IPS-20b (cell line): ENCODE data around the gene IL31.
A peak's percentile ranks its signal among the peaks of the same experiment; 100 is the strongest.

Experiments
- H3K27ac ChIP-seq: one replicate; pipeline ENCODE4 v1.5.1; 2013; ENCODE audit warnings: low read length
- H3K27me3 ChIP-seq: 2 replicates; pipeline ENCODE4 v1.6.1; 2013; ENCODE audit warnings: mild to moderate bottlenecking, low read length, inconsistent platforms; ENCODE audit not compliant: insufficient read depth
- H3K36me3 ChIP-seq: 2 replicates; pipeline ENCODE4 v1.6.1; 2013; ENCODE audit warnings: low read depth, mild to moderate bottlenecking, inconsistent platforms, low read length, moderate library complexity; ENCODE audit not compliant: insufficient read depth
- H3K4me1 ChIP-seq: 2 replicates; pipeline ENCODE4 v1.6.1; 2013; ENCODE audit warnings: mild to moderate bottlenecking, control low read depth, inconsistent platforms, low read length, moderate library complexity; ENCODE audit not compliant: insufficient read depth
- H3K4me3 ChIP-seq: 2 replicates; pipeline ENCODE4 v1.5.1; 2013; ENCODE audit warnings: mild to moderate bottlenecking, low read length, inconsistent platforms
- H3K9ac ChIP-seq: 2 replicates; pipeline ENCODE4 v1.6.1; 2013; ENCODE audit warnings: low read depth, mild to moderate bottlenecking, inconsistent platforms, low read length, moderate library complexity
- H3K9me3 ChIP-seq: 2 replicates; pipeline ENCODE4 v1.6.1; 2013; ENCODE audit warnings: mild to moderate bottlenecking, low read depth, low read length, inconsistent platforms; ENCODE audit not compliant: insufficient read depth

The IL31 gene

GRCh38 chr12:122174155-122174845, at the start of gene IL31:
Gene IL31 (minus strand): TSS chr12:122174221. CDS start chr12:122174172, 49 bp downstream.
- no peaks in the 10 kb centered on the region for H3K36me3 ChIP-seq
- H3K27me3 ChIP-seq: no peaks in the 10 kb centered on the region
- H3K4me3 ChIP-seq: no peak within 1 kb of the TSS
- H3K4me1 ChIP-seq: no peaks in the 10 kb centered on the region
- no peaks in the 10 kb centered on the region for H3K9me3 ChIP-seq
- no peak within 1 kb of the TSS for H3K9ac ChIP-seq
- H3K27ac ChIP-seq: no peak within 1 kb of the TSS

GRCh38 chr12:122216445-122216844, 42.4 kb upstream of the IL31 start:
- H3K4me3 ChIP-seq: no peak overlapping the region
- H3K27ac ChIP-seq: no peak overlapping the region
- H3K9me3 ChIP-seq: no peaks in the 10 kb centered on the region
- H3K36me3 ChIP-seq: peaks cover 79% of the 10 kb centered on the region
- H3K9ac ChIP-seq: no peak overlapping the region
- no peaks in the 10 kb centered on the region for H3K27me3 ChIP-seq
- H3K4me1 ChIP-seq: no peaks in the 10 kb centered on the region

GRCh38 chr12:122215771-122216170, 41.8 kb upstream of the IL31 start:
- Histone ChIP-seq H3K36me3 (peaks cover 78% of the 10 kb centered on the region), H3K27me3 (no peaks in the 10 kb centered on the region), H3K4me3 (no peak overlapping the region), H3K9ac (no peak overlapping the region), H3K9me3 (no peaks in the 10 kb centered on the region), H3K27ac (no peak overlapping the region), H3K4me1 (no peaks in the 10 kb centered on the region)

- Histone ChIP-seq H3K9ac (no peak overlapping the region), H3K36me3 (peaks cover 63% of the 10 kb centered on the region), H3K4me3 (no peak overlapping the region), H3K9me3 (no peaks in the 10 kb centered on the region), H3K4me1 (peaks cover 2% of the 10 kb centered on the region; the same call in 1 of the 2 replicates), H3K27me3 (peaks cover 37% of the 10 kb centered on the region), H3K27ac (no peak overlapping the region)
Measured at GRCh38 chr12:122208073-122208820, 34.2 kb upstream of the IL31 start.

GRCh38 chr12:122207391-122207790, 33.4 kb upstream of the IL31 start:
- Histone ChIP-seq H3K27me3 (peaks cover 46% of the 10 kb centered on the region), H3K36me3 (peaks cover 54% of the 10 kb centered on the region), H3K27ac (no peak overlapping the region), H3K4me1 (peaks cover 2% of the 10 kb centered on the region; the same call in 1 of the 2 replicates), H3K9ac (no peak overlapping the region), H3K9me3 (no peaks in the 10 kb centered on the region), H3K4me3 (no peak overlapping the region)

GRCh38 chr12:122206976-122207375, 33.0 kb upstream of the IL31 start:
- Histone ChIP-seq H3K9ac (no peak overlapping the region), H3K4me3 (no peak overlapping the region), H3K36me3 (peaks cover 50% of the 10 kb centered on the region), H3K27ac (no peak overlapping the region), H3K27me3 (peaks cover 50% of the 10 kb centered on the region), H3K4me1 (peaks cover 2% of the 10 kb centered on the region; the same call in 1 of the 2 replicates), H3K9me3 (no peaks in the 10 kb centered on the region)

- no peak overlapping the region for H3K9ac ChIP-seq
Measured at GRCh38 chr12:122206111-122206881, 32.3 kb upstream of the IL31 start.

GRCh38 chr12:122205053-122205925, 31.3 kb upstream of the IL31 start:
- Histone ChIP-seq H3K36me3 (peaks cover 36% of the 10 kb centered on the region), H3K4me1 (peaks cover 2% of the 10 kb centered on the region; the same call in 1 of the 2 replicates), H3K27me3 (peaks cover 59% of the 10 kb centered on the region), H3K4me3 (no peak overlapping the region), H3K27ac (no peak overlapping the region), H3K9ac (no peak overlapping the region), H3K9me3 (no peaks in the 10 kb centered on the region)

More at GRCh38 chr12:122206111-122206881, 32.3 kb upstream of the IL31 start:
- H3K9me3 ChIP-seq: no peaks in the 10 kb centered on the region
- no peak overlapping the region for H3K27ac ChIP-seq
- peaks cover 57% of the 10 kb centered on the region for H3K27me3 ChIP-seq
- peaks cover 44% of the 10 kb centered on the region for H3K36me3 ChIP-seq
- peaks cover 2% of the 10 kb centered on the region; the same call in 1 of the 2 replicates for H3K4me1 ChIP-seq
- H3K4me3 ChIP-seq: no peak overlapping the region

- Histone ChIP-seq H3K9ac (no peak overlapping the region), H3K27me3 (peaks cover 59% of the 10 kb centered on the region), H3K4me1 (peaks cover 2% of the 10 kb centered on the region; the same call in 1 of the 2 replicates), H3K9me3 (no peaks in the 10 kb centered on the region), H3K36me3 (peaks cover 28% of the 10 kb centered on the region), H3K27ac (no peak overlapping the region), H3K4me3 (peak overlapping the region; percentile 57)
Measured at GRCh38 chr12:122204167-122205052, 30.4 kb upstream of the IL31 start.
